Renal cortical epithelial cell (primary cell): Measurements from ENCODE around the gene TNKS2. TPM values are rescaled to one million over a fixed set of nuclear protein-coding genes. Genes with fewer than 3 reads are reported as not detected.

Experiments used
- DNase-seq: peaks from one replicate; pipeline ENCODE4 v3.0.0-alpha.2; 2011; ENCODE audit warnings: low read depth
- total RNA-seq: library from RNA; depleted of rRNA; stranded (reverse); fragments of >200 nt; gene quantifications from 2 replicates; pipeline ENCODE4 v1.2.3, GENCODE V29; 2014

Gene TNKS2
- total RNA-seq, 1 donor from 2014 or later, result 70.9 TPM

DNA sequence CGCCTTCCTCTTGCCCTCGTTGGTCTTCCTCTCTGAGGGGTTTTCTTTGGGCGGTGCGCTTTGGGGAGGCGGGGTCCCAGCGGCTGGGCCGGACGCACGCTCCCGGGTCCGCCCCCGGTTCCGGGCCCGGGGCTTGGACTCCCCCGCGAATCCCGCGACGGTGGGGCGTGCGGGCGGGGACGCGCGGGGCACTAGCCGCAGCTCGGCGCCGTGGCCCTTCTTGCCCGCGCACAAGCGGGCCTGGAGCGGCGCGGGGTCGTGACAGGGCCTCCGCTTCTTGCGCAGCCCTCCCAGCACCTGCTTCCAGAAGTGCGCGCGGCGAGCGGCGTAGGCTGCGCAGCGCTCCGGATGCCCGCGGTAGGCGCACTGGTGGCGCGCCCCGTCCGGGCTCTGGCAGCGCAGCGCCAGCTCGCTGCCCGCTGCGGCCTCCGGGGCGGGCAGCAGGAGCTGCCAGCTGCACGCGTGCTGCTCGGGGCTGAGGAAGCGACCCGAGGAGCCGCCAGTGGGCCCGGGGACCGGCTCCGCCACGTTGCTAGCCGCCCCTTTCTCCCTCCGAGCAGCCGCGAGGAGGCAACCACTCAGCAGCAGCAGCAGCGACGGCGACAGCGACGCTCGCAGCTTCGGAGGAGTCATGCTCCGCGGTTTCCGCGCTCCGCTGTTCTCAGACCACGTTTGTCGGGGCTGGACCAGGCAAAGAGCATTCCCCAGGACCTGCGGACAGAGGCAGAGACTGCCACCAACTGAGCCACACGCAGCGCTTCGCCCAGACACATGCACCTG lies 110.3 kb downstream of the TNKS2 start:
- DNase-seq, result peak; percentile 46

- DNase-seq, result peak; percentile 27
These were observed 111.0 kb downstream of the TNKS2 start, which contains the start of gene FGFBP3 for GRCh38 chr10:91909117-91909677. Gene FGFBP3 (minus strand): TSS chr10:91909486. CDS start chr10:91908969, 517 bp downstream.

GRCh38 chr10:91910467-91910866 lies 112.2 kb downstream of the TNKS2 start:
- no peak for DNase-seq

Other genes with a start within 250 kb of the TNKS2 start
- 5.7 and 39.4 TPM in 2 replicates for gene PPP1R3C, start 165.4 kb upstream of the TNKS2 start, total RNA-seq
- gene FGFBP3, start 111.1 kb downstream of the TNKS2 start, total RNA-seq, result 0.15 and 0.17 TPM in 2 replicates
- 30.6 and 45.7 TPM in 2 replicates for gene BTAF1, start 125.3 kb downstream of the TNKS2 start, total RNA-seq